ENCODE data around the gene GNB1L.
"Not testable (repeated sequence)": the region's sequence is repeated elsewhere in the genome, so short reads cannot be mapped to it uniquely, and the experiment has no call there.

Gene GNB1L

GRCh38 chr22:19842393-19843106 lies 12.1 kb downstream of the GNB1L start:
- H3K4me3 ChIP-seq (ENCODE audit: low read depth, low read length), result no peak overlapping the region
- TF ChIP-seq CTCF (IDR thresholded peaks at IDR 0.05; ENCODE audit: low read depth, low read length), result no peak

- TF ChIP-seq CTCF (IDR thresholded peaks at IDR 0.05; ENCODE audit: low read depth, low read length), result no peak
- no peak overlapping the region for H3K4me3 ChIP-seq (ENCODE audit: low read depth, low read length)
These were observed 12.9 kb downstream of the GNB1L start for GRCh38 chr22:19841641-19842392.

GRCh38 chr22:19840955-19841640 lies 13.6 kb downstream of the GNB1L start:
- H3K4me3 ChIP-seq (ENCODE audit: low read depth, low read length), result no peak overlapping the region
- TF ChIP-seq CTCF (IDR thresholded peaks at IDR 0.05; ENCODE audit: low read depth, low read length), result no peak

GRCh38 chr22:19840059-19840458 lies 14.6 kb downstream of the GNB1L start:
- H3K4me3 ChIP-seq (ENCODE audit: low read depth, low read length), result no peak overlapping the region
- TF ChIP-seq CTCF (IDR thresholded peaks at IDR 0.05; ENCODE audit: low read depth, low read length), result no peak

GRCh38 chr22:19837915-19838314 lies 16.8 kb downstream of the GNB1L start:
- TF ChIP-seq CTCF (IDR thresholded peaks at IDR 0.05; ENCODE audit: low read depth, low read length), result no peak
- H3K4me3 ChIP-seq (ENCODE audit: low read depth, low read length), result no peak overlapping the region

- no peak for TF ChIP-seq CTCF (IDR thresholded peaks at IDR 0.05; ENCODE audit: low read depth, low read length)
- no peak overlapping the region for H3K4me3 ChIP-seq (ENCODE audit: low read depth, low read length)
These were observed 18.2 kb downstream of the GNB1L start for GRCh38 chr22:19836512-19836911.

- H3K4me3 ChIP-seq (ENCODE audit: low read depth, low read length), result no peak overlapping the region
- no peak for TF ChIP-seq CTCF (IDR thresholded peaks at IDR 0.05; ENCODE audit: low read depth, low read length)
These were observed 20.1 kb downstream of the GNB1L start for GRCh38 chr22:19834599-19834998.

- H3K4me3 ChIP-seq (ENCODE audit: low read depth, low read length), result not testable (repeated sequence)
These were observed 21.3 kb downstream of the GNB1L start for GRCh38 chr22:19833327-19833726.
